Measurements from ENCODE around the gene ZNF616.
"Not testable (repeated sequence)": the region's sequence is repeated elsewhere in the genome, so short reads cannot be mapped to it uniquely, and the experiment has no call there.

The ZNF616 gene

DNA sequence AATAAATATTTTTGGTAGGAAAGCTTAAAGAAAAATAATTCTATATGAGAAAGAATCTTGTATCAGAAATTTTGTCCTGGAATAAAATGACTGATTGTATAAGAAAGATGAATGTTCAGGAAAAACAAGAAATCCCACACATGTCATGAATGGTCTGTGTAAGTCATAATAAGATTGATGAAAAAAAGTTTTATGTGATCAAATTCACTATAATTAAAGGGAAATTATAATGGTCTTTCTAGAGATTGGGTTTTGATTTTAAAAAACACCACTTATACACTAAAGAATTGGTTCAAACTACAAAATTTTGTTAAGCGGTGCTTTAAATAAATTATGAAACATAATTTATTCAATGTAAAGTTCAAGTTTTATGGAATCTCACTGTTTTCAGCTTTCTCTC lies 37.0 kb downstream of the ZNF616 start:
- no peak for DNase-seq (ENCODE audit: low spot score)

DNA sequence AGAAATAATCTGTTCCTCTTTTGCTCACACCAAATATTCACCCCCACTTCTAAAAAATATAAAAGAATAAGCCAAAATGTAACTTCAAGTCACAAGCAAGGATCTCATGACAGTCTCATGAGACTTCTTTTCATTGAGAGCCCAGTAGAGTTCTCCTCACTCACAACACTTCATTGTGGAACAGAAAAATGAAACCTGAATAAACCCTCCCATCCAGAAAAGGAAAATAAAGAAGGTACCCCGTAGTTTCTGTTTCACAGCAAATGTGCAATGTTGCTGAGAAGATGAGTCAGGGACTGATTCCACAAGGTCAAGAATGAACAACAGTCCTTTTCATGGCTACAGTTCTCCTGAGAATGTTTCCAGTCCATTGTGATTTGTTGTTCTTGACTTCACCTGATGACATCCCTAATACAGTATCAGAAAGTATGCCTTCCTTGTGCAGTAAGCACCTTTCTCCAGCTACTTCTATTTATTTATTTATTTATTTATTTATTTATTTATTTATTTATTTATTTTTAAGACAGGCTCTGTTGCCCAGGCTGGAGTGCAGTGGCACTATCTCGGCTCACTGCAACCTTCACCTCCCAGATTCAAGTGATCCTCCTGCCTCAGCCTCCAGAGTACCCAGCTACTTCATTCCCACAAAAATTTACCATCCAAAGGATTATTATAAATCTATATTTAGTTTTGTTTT lies 37.7 kb downstream of the ZNF616 start:
- peak; percentile 38 for DNase-seq (ENCODE audit: low spot score)

DNA sequence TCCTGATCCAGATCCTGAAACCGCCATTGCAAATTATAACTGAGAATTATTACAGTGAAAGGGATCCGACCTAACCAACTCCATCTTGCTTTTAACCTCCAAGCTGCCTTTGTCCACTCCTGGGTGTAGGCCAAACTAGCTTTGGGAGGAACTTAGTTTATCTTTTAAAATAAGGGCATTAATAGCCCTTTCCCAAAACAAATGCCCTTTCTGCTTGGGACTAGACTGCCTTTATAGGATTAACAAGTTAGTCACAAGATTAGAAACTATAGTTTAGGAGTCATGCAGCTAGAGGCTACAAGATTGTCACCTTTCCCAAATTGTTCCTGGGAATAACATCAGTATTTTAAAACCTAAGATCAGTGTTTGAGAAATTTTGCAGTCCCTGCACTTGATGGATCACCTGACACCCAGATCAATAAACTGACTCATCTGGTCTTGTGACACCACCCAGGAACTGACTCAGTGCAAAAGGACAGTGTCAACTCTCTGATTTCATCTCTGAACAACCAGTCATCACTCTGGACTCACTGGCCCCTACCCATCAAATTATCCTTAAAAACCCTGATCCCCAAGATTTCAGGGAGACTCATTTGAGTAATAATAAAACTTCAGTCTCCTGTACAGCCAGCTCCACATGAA lies 40.1 kb downstream of the ZNF616 start:
- DNase-seq (ENCODE audit: low spot score) = no peak

DNA sequence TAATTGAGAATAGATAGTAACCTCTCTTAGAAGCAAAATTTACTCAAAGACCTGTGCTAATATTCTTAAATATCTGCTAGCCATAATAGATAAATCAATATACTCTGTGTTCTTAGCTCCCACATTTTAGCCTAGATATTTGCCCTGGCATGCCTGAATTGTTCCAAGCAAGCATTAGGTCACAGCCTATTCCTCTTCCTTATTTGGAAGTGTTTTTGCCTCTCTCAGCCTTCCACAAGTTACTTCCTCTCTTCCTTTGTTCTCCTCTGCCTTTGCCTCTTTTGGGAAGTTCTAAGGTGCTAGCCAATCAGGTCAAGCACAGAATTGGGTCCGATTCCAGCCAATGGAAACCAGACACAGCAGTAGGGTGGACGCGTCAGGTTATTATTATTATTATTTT lies 43.3 kb downstream of the ZNF616 start:
- not testable (repeated sequence) for DNase-seq (ENCODE audit: low spot score)

DNA sequence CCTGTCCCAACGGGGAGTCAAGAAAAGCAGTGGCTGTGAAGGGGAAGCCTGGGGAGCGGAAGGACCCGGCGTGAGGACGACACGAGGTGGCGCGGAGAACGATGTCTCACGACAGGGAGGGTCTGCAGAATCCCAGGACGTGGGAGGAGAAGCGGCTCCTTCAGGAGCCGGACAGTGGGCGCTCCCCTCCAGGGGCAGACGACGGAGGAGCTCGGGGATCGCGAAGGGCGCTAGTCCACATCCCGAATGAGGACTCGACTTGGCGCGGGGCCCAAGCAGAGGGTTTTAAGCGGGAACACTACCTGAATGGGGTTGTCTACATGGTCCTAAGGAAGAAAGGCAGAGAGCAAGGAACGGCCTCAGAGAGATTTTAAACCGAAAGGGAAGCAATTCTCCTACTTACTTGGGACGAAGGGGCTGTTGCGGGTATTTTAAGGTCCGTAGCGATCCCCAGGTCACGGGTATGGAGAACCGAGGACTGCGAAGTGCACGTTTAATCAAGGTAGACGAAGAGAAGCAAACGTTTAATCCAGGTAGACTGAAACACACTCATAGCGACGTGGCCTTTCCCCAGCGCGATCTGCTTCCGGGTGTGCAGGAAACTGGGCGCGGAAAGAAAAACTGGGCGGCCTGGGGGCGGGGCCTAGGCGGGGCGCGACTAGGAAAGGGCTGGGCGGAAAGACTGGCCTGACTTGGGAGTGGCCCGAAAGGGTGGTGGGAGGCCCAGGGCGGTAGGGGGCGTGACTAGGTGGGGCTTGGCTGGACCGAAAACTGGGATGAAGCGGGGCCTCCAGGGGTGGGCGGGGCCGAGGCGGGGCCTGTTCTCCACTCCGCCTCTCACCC lies 44.3 kb downstream of the ZNF616 start, which contains the start of gene ZNF841:
TSS of gene ZNF841 (minus strand) at position 594 of the 843 bp plus-strand sequence. CDS start 10,964 bp downstream, outside the sequence.
- peak; percentile 95 for DNase-seq (ENCODE audit: low spot score)

DNA sequence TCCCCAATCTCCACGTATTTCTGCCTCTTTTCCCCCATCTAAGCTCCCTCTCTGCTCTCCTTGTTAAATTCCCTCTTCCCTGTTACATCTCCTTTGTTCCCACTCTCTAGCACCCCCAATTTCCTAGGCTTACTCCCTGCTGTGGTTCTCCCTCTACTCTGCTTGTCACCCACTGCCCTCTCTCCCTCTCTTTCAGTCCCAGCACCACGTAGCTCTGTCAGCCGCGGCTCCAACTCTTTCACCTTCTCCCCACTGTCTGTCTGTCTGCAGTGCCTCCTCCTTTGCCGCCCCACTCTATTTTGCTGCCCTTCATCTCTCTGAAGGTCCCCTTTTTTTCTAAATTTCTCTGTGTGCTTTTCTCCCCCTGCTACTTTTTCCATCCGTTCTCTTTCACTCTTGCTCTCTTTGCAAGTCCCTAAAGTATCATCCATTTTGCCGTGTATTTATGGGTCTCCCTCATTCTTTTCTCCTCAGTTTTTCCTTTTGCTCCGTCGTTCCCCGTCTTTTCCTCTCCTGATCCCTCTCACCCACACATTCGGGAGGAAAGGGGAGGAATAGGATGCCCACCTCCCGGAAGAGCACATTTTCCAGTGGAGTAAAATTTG lies 45.1 kb downstream of the ZNF616 start:
- no peak for DNase-seq (ENCODE audit: low spot score)

DNA sequence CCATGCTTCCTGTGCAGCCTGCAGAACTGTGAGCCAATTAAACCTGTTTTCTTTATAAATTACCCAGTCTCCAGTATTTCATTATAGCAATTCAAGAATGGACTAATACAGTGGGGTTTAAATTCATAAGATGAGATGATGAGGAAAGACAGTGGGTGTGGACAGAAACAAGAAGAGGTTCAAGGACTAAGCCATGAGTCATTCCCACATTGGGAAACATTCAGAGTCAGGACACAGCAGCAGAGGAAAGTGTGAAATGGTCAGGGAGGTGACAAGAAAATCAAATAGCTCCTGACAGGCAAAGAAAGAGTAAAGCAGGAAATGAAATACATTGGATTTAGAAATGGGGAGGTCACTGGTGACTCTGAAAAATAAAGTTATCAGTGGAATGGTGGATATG lies 53.3 kb downstream of the ZNF616 start:
- DNase-seq (ENCODE audit: low spot score) = no peak

DNA sequence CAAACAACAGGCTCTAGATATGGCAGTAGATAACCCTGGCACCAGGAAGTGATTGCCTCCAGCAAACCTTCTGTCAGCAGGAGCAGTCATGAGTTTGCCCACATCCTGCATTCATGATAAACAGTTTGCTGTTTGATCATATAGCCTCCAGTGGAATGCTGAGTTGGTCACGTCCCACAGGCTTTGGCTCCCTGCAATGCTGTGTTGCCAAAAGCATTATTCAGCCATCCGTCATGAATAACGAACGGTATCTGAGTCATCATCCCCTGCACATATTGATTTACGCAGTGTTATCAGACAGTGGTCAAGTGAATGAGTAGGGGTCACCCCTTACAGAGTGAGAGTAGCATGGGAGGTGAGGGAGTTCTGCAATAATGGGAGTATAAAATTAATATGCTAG lies 69.2 kb downstream of the ZNF616 start:
- no peak for DNase-seq (ENCODE audit: low spot score)

DNA sequence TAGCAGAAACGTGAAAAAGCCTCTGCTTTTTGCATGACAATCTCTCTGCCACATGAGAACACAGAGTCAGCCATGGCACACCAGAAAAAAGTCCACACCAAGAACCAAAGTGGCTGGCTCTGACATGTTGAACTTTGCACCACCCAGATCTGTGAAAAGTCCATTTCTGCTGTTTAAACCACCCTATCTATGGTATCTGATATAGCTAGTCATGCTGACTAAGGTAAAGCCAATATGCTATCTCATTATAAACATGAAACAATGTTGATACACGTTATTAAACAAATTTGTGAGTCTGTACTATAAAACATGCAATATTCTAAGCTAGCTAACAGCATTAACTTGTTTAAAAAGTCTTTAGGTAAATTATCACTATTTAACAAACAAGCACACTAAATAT lies 70.1 kb downstream of the ZNF616 start:
- no peak for DNase-seq (ENCODE audit: low spot score)

DNA sequence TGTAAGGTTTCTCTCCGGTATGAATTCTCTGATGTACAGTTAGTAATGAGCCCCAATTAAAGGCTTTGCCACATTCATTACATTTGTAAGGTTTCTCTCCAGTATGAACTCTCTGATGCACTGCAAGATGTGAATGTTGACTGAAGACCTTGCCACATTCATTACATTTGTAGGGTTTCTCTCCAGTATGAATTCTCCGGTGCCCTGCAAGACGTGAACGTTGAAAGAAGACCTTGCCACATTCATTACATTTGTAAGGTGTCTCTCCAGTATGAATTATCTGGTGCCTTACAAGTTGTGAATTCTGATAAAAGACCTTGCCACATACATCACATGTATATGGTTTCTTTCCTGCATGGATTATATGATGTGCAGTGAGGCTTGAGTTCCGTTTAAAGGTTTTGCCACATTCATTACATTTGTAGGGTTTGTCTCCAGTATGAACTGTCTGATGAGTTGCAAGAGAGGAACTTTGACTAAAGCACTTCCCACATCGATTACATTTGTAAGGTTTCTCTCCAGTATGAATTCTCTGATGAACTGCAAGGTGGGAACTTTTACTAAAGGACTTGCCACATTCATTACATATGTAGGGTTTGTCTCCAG lies 73.4 kb downstream of the ZNF616 start:
- DNase-seq (ENCODE audit: low spot score) = no peak

DNA sequence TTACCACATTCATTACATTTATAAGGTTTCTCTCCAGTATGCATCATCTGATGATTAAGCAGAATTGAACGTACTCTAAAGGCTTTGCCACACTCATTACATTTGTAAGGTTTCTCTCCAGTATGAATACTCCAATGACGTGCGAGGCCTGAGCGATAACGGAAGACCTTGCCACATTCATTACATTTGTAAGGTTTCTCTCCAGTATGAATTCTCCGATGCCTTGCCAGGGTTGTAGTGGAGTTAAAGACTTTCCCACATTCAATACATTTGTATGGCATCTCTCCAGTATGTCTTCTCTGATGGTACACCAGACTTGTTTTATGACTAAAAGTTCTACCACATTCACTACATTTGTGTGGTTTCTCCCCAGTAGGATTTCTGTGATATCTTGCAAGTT lies 74.3 kb downstream of the ZNF616 start:
- no peak for DNase-seq (ENCODE audit: low spot score)

Data from COLO829 (cell line).